ENCODE results near the gene PSMD3.
"Not testable (repeated sequence)": the region's sequence is repeated elsewhere in the genome, so short reads cannot be mapped to it uniquely, and the experiment has no call there.

Gene PSMD3

DNA sequence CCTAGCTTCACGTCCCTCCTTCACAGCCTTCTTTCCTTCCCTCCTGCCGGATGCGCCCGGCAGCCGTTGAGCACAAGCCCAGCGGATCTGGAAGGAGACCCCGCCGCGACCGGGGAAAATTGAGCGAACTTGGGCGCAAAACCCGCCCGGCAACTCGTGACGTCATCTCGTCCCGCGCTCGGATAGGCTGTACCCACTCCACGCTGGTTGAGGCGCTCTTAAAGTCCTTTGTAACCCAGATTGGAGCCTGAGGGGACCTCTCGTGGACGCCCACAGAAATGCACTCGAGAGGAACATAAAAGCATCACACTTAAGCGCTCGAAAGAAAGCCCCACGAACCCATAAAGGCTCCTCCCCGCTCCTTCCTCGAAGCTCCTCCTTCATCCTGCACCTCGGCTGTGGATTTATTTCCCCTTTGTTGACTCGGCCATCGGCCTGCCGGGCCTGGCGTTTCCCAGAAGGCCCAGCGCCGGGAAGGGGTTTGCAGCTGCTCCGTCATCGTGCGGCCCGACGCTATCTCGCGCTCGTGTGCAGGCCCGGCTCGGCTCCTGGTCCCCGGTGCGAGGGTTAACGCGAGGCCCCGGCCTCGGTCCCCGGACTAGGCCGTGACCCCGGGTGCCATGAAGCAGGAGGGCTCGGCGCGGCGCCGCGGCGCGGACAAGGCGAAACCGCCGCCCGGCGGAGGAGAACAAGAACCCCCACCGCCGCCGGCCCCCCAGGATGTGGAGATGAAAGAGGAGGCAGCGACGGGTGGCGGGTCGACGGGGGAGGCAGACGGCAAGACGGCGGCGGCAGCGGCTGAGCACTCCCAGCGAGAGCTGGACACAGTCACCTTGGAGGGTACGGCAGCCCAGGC is at the start of gene PSMD3:
Gene PSMD3, plus strand, starts transcription at position 457 of the 856 bp plus-strand sequence. Its CDS starts 164 bp downstream, at position 621.
- Mint-ChIP-seq H3K4me3 (peak within 1 kb of the TSS; percentile 90), H3K9me3 (no peaks in the 10 kb centered on the region), H3K27ac (peak within 1 kb of the TSS; percentile 99), H3K36me3 (ENCODE audit: low read depth) (peaks cover 42% of the 10 kb centered on the region), H3K27me3 (peaks cover 3% of the 10 kb centered on the region), H3K4me1 (ENCODE audit: low read depth) (peaks cover 30% of the 10 kb centered on the region)
- intact Hi-C loops (cut with micrococcal nuclease): loop anchor here (1.0 kb wide), 4 partner anchors 8 to 53 kb away; partner anchors contain the start of genes LRRC3C and ORMDL3

- Mint-ChIP-seq H3K4me3 (no peak overlapping the region), H3K9me3 (no peaks in the 10 kb centered on the region), H3K36me3 (ENCODE audit: low read depth) (no peaks in the 10 kb centered on the region), H3K27ac (no peak overlapping the region), H3K4me1 (ENCODE audit: low read depth) (peaks cover 5% of the 10 kb centered on the region), H3K27me3 (peaks cover 18% of the 10 kb centered on the region)
- intact Hi-C loops (cut with micrococcal nuclease): no loop called here
Measured at GRCh38 chr17:39933912-39934311, 46.7 kb upstream of the PSMD3 start.

DNA sequence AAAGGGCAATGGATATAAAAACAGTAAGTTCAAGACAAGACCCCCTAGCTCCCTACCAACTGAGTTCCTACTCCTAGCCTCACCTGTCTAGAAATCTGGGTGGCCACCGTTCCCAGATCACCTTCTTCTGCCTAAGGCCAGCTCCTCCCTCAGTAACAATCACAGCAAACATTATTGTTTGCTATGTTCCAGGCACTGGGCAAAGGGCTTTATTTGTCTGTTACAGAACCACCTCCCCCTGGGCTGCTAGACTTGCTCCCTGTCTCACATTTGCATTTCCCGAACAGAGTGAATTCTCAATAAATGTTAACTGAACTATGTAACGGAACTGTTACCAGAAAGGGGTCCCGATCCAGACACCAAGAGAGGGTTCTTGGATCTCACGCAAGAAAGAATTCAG is 46.3 kb upstream of the PSMD3 start:
- H3K4me1 Mint-ChIP-seq (ENCODE audit: low read depth): peaks cover 2% of the 10 kb centered on the region
- H3K4me3 Mint-ChIP-seq: no peak overlapping the region
- H3K27me3 Mint-ChIP-seq: peaks cover 18% of the 10 kb centered on the region
- no peaks in the 10 kb centered on the region for H3K36me3 Mint-ChIP-seq (ENCODE audit: low read depth)
- intact Hi-C loops (cut with micrococcal nuclease): no loop called here
- no peak overlapping the region for H3K27ac Mint-ChIP-seq
- no peaks in the 10 kb centered on the region for H3K9me3 Mint-ChIP-seq

DNA sequence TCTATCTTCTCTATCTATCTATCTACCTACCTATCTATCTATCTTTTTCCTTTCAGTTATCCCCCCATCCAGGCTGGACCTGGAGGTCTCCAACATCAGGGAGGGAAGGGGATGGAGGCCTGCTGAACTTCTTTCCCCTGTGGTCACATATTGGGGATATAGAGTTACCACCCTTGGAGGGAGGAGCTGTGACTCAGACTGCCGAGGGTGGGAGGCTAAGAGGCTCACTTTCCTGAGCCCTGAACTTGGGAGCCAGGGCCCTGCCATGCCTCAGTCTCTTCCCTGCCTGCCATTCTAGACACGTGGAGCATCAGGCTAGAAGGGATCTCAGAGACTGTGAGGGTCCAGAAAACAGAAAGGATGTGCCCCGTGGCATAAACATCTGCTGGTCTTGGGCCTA is 44.7 kb upstream of the PSMD3 start:
- Mint-ChIP-seq H3K27me3 (peaks cover 18% of the 10 kb centered on the region), H3K9me3 (no peaks in the 10 kb centered on the region), H3K4me3 (no peak overlapping the region), H3K36me3 (ENCODE audit: low read depth) (no peaks in the 10 kb centered on the region), H3K4me1 (ENCODE audit: low read depth) (peaks cover 7% of the 10 kb centered on the region), H3K27ac (no peak overlapping the region)
- intact Hi-C loops (cut with micrococcal nuclease): no loop called here

GRCh38 chr17:39937447-39937846 is 43.2 kb upstream of the PSMD3 start:
- Mint-ChIP-seq H3K4me1 (ENCODE audit: low read depth) (peaks cover 13% of the 10 kb centered on the region), H3K9me3 (peaks cover under 1% of the 10 kb centered on the region), H3K4me3 (no peak overlapping the region), H3K27ac (no peak overlapping the region), H3K27me3 (peaks cover 24% of the 10 kb centered on the region), H3K36me3 (ENCODE audit: low read depth) (no peaks in the 10 kb centered on the region)
- intact Hi-C loops (cut with micrococcal nuclease): no loop called here

DNA sequence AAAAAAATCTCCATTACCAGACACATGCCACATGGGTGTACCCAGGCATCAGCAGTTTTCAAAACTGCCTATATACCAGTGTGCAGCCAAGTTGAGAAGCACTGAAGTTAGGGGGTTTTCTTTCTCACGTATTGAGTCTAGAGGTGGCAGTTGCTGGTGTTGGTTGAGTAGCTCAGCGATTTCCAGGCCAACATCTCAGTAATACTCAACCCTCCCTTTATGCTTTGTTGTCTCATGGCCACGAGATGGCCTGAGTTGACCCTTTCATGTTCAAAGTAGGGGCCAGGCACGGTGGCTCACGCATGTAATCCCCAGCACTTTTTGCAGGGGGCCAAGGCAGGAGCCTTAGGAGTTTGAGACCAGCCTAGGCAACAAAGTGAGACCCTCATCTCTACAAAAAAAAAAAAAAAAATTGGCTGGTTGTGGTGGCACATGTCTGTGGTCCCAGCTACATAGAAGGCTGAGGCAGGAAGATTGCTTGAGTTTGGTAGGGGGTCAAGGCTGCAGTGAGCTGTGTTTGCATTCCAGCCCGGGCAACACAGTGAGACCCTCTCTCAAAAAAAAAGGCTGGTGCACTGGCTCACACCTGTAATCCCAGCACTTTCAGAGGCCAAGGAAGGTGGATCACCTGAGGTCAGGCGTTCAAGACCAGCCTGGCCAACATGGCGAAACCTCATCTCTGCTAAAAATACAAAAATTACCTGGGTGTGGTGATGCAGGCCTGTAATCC is 42.3 kb upstream of the PSMD3 start:
- Mint-ChIP-seq H3K36me3 (ENCODE audit: low read depth) (no peaks in the 10 kb centered on the region), H3K27ac (no peak overlapping the region), H3K4me3 (no peak overlapping the region), H3K27me3 (peaks cover 29% of the 10 kb centered on the region), H3K9me3 (peaks cover 6% of the 10 kb centered on the region), H3K4me1 (ENCODE audit: low read depth) (peaks cover 21% of the 10 kb centered on the region)
- intact Hi-C loops (cut with micrococcal nuclease): no loop called here

DNA sequence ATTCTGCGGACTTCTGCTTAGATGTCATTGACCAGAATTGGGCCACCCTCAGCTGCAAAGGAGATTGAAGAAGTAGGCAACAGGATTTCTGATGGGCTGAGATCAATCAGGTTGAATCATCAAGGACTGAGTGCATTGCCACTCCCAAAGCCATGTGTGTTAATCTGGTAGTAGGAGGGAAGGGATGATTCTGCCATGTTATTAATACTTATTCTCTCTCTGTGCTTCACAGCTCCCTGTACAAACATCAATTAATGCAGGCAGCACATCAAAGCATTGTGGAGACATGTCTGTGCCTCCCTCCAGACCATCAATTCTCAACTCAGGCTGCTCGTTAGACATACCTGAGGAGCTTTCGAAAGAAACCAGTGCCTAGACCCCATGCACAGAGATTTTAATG is 41.5 kb upstream of the PSMD3 start:
- H3K27me3 Mint-ChIP-seq: peaks cover 24% of the 10 kb centered on the region
- no peak overlapping the region for H3K4me3 Mint-ChIP-seq
- H3K4me1 Mint-ChIP-seq (ENCODE audit: low read depth): peaks cover 21% of the 10 kb centered on the region
- intact Hi-C loops (cut with micrococcal nuclease): no loop called here
- H3K9me3 Mint-ChIP-seq: peaks cover 6% of the 10 kb centered on the region
- no peak overlapping the region for H3K27ac Mint-ChIP-seq
- no peaks in the 10 kb centered on the region for H3K36me3 Mint-ChIP-seq (ENCODE audit: low read depth)

DNA sequence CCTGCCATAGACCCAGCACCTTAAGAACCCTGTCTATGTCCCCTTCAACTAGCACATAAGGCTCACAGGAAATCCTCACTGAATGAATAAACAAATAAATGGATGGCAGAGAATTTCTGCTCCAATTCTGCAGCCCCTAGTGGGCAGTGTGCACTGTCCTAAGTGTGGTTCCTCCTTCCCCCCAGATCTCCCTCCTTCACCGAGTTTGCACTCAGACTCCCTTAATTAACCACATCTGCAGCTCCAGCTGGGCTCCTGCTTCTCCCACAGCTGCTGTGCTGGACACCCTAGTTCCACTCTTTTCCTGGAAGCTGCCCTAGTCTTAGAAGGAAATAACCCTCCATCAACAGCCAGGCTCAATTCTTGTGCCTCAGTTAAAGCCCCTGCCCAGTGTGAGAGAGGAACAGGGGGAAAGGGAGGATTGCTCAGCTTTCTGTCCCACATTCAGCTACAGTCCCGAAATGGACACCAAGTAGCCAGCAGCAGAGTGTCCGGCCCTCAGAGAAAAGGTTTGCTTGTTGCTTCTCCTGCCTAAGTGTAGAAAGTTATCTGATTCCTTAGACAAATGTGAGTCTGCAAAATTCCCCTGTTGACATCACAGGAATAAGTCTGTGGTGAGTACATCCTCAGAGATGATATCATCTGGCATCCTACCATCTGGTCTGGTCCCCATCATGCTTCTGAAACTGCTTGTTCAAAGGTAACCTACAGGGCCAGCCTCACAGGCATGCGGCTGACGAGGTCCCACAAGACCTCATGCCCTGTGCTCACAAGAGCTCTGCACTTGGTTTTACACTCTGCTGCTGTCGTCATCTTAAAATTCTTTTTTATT is 40.8 kb upstream of the PSMD3 start:
- Mint-ChIP-seq H3K4me1 (ENCODE audit: low read depth) (peaks cover 21% of the 10 kb centered on the region), H3K27me3 (peaks cover 22% of the 10 kb centered on the region), H3K27ac (no peak overlapping the region), H3K9me3 (peaks cover 6% of the 10 kb centered on the region), H3K36me3 (ENCODE audit: low read depth) (no peaks in the 10 kb centered on the region), H3K4me3 (no peak overlapping the region)
- intact Hi-C loops (cut with micrococcal nuclease): no loop called here

GRCh38 chr17:39943702-39944392 is 36.8 kb upstream of the PSMD3 start:
- intact Hi-C loops (cut with micrococcal nuclease): no loop called here
- Mint-ChIP-seq H3K4me1 (ENCODE audit: low read depth) (peaks cover 25% of the 10 kb centered on the region), H3K27ac (no peak overlapping the region), H3K36me3 (ENCODE audit: low read depth) (no peaks in the 10 kb centered on the region), H3K27me3 (peaks cover 24% of the 10 kb centered on the region), H3K4me3 (no peak overlapping the region), H3K9me3 (peaks cover 6% of the 10 kb centered on the region)

GRCh38 chr17:39944393-39944711 is 36.3 kb upstream of the PSMD3 start:
- Mint-ChIP-seq H3K4me1 (ENCODE audit: low read depth) (peaks cover 30% of the 10 kb centered on the region), H3K9me3 (peaks cover 6% of the 10 kb centered on the region), H3K27ac (no peak overlapping the region), H3K4me3 (no peak overlapping the region), H3K36me3 (ENCODE audit: low read depth) (no peaks in the 10 kb centered on the region), H3K27me3 (peaks cover 22% of the 10 kb centered on the region)
- intact Hi-C loops (cut with micrococcal nuclease): no loop called here

DNA sequence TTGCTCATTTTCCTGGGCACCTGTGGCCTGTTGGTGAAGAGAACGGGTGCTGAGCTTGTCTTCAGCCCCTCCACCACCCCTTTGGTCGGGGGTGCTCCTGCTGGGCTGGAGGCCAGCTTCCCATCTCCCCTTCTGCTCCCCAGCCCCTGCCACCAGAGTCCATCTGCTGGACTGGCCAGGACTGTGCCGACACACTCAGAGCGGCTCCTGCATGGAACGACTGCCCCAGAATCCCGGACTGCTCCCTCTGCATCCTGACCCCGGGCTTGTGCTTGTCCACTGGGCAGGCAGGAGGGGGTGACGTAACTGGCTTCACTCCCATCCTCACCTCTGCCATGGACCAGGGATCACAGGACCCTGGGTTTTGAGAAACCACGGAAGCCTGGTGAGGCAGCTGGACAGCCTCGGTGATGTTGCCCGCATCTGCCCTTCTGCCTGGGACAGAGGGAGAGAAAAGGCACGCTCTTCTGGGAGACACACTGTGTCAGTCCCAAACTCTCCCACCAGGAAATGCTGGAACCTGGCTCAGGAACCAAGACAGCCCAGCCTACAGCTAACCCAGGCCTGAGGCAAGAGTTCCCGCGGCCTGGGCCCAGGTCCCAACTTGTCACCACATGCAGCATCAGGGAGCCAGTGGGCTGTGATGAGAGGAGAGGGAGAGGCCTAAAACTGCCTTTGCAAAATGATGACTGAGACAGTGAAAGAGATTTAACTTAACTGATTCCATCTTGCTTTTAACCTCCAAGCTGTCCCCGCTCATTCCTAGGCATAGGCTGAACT is 33.9 kb upstream of the PSMD3 start:
- Mint-ChIP-seq H3K36me3 (ENCODE audit: low read depth) (no peaks in the 10 kb centered on the region), H3K4me1 (ENCODE audit: low read depth) (peaks cover 45% of the 10 kb centered on the region), H3K27me3 (peaks cover 34% of the 10 kb centered on the region), H3K9me3 (peaks cover 6% of the 10 kb centered on the region), H3K27ac (no peak overlapping the region), H3K4me3 (no peak overlapping the region)
- intact Hi-C loops (cut with micrococcal nuclease): no loop called here

DNA sequence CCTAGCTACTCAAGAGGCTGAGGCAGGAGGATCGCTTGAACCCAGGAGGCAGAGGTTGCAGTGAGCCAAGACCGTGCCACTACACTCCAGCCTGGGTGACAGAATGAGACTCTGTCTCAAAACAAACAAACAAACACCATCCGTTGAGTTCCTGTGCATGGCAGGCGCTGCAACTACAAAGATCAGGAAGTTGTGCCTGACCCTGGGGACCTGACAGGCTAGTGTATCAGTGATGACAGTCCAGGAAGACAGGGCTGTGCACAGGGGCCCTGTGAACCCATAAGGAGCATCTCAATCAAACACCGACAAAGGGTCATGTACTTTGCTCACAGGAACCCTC is 32.1 kb upstream of the PSMD3 start:
- H3K27ac Mint-ChIP-seq; H3K36me3 Mint-ChIP-seq (ENCODE audit: low read depth); H3K4me3 Mint-ChIP-seq; H3K9me3 Mint-ChIP-seq; intact Hi-C loops (cut with micrococcal nuclease): not testable (repeated sequence)
- Mint-ChIP-seq H3K4me1 (ENCODE audit: low read depth) (peaks cover 44% of the 10 kb centered on the region), H3K27me3 (peaks cover 29% of the 10 kb centered on the region)

GRCh38 chr17:39949028-39949427 is 31.6 kb upstream of the PSMD3 start:
- Mint-ChIP-seq H3K27me3 (peaks cover 28% of the 10 kb centered on the region), H3K27ac (peak overlapping the region; percentile 32), H3K9me3 (no peaks in the 10 kb centered on the region), H3K36me3 (ENCODE audit: low read depth) (no peaks in the 10 kb centered on the region), H3K4me3 (no peak overlapping the region), H3K4me1 (ENCODE audit: low read depth) (peaks cover 48% of the 10 kb centered on the region)
- intact Hi-C loops (cut with micrococcal nuclease): no loop called here

All from dendritic cell treated with granulocyte-macrophage colony-stimulating factor and Interleukin-4, amounts not matched to agents 40 ng/mL and 50 ng/mL, for 4 days (primary cell).